Erythroblast (primary cell): ENCODE results near the gene MT1G.

Experiments
- DNase-seq, 2 experiments: peaks; one replicate each; lab custom pipeline; 2025; lab: John Stamatoyannopoulos, UW
- GATA1 ChIP-seq: IDR thresholded peaks from 2 replicates; pipeline ENCODE4 v1.6.1; 2011; ENCODE audit warnings: low read depth, mild to moderate bottlenecking, control low read depth, low read length, moderate library complexity
- POLR2A ChIP-seq: IDR thresholded peaks from 2 replicates; pipeline ENCODE4 v1.6.1; 2011; ENCODE audit warnings: mild to moderate bottlenecking, low read length

Gene MT1G

GRCh38 chr16:56697456-56698155 is 29.7 kb upstream of the MT1G start:
- no peak for DNase-seq
- TF ChIP-seq GATA1 = no peak
- no peak for TF ChIP-seq POLR2A

- DNase-seq = no peak
- no peak for TF ChIP-seq GATA1
- no peak for TF ChIP-seq POLR2A
Measured at GRCh38 chr16:56695246-56695645, 27.4 kb upstream of the MT1G start.

DNA sequence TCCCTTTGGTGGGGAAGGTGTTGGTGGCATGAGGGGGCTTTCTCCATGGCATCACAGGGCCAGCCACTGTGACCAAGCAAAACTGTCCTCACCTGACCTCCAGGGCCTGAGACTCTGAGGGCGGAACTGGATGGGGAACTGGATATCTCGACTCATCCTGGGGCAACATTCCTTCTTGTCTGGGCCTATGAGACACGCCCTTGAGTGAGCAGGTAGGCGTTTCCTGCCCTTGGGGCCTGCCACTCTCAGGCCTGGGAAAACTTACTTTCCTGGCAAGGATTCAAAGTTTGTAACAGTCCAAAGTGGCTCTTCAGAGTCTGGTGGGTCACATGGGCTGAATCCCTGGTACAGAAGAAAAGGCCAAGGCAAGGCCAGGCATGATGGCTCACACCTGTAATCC is 24.0 kb upstream of the MT1G start:
- no peak for TF ChIP-seq GATA1
- TF ChIP-seq POLR2A = no peak
- no peak for DNase-seq

GRCh38 chr16:56690420-56691122 is 22.7 kb upstream of the MT1G start:
- DNase-seq = no peak
- no peak for TF ChIP-seq POLR2A
- TF ChIP-seq GATA1 = no peak

GRCh38 chr16:56689171-56689570 is 21.3 kb upstream of the MT1G start:
- DNase-seq = no peak
- no peak for TF ChIP-seq GATA1
- TF ChIP-seq POLR2A = no peak

GRCh38 chr16:56688762-56689161 is 20.9 kb upstream of the MT1G start:
- DNase-seq = no peak
- no peak for TF ChIP-seq GATA1
- no peak for TF ChIP-seq POLR2A

DNA sequence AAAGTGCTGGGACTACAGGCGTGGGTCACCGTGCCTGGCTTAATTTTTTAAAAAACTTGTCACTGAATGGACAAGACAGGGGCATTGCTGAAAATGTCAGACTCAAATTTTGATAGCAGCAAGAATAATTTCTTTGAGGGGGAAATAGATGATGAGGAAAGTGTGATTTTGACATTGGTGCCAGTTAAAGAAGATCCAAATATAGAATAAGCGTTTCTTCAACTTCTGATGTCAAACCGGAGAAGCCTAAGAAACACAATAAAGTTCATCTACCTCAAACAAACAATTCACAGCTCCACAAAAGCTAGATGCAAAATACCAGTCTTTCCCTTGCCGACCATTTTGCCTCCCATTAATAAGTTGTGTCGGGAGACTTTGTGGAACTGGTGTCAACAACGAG is 18.9 kb upstream of the MT1G start:
- DNase-seq = no peak
- TF ChIP-seq GATA1 = no peak
- no peak for TF ChIP-seq POLR2A

GRCh38 chr16:56684926-56685590 is 17.2 kb upstream of the MT1G start:
- TF ChIP-seq POLR2A (no peak), GATA1 (no peak)
- no peak for DNase-seq

- TF ChIP-seq POLR2A (no peak), GATA1 (no peak)
- DNase-seq = no peak
Measured at GRCh38 chr16:56684256-56684925, 16.5 kb upstream of the MT1G start.

DNA sequence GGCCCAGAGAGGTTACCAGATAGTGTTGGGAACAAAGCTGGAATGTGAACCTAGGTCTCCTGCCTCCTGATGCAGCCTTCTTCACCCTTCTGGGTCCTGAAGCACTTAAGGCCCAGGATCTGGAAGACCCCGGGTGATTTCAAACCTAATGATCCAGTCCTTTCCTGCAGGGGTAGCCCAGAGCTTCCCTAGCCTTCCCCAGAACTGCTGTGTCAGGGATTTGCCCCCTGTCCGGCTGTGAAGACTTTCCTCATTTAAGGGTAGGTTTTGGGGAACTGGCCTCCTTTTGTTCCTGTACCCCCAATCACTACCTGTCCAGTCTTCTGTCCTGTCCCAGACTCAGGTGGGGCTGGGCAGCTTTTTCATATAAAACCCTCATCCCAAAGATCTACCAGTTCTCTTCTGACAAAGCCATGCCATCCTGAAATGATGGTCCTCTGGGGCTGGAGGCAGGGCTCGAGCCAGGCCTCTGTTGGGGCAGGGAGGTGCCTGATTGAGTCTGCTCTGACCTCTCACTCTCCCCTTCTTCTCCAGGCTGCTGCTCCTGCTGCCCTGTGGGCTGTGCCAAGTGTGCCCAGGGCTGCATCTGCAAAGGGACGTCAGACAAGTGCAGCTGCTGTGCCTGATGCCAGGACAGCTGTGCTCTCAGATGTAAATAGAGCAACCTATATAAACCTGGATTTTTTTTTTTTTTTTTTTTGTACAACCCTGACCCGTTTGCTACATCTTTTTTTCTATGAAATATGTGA is 15.7 kb upstream of the MT1G start:
- no peak for DNase-seq
- TF ChIP-seq GATA1 (no peak), POLR2A (no peak)

DNA sequence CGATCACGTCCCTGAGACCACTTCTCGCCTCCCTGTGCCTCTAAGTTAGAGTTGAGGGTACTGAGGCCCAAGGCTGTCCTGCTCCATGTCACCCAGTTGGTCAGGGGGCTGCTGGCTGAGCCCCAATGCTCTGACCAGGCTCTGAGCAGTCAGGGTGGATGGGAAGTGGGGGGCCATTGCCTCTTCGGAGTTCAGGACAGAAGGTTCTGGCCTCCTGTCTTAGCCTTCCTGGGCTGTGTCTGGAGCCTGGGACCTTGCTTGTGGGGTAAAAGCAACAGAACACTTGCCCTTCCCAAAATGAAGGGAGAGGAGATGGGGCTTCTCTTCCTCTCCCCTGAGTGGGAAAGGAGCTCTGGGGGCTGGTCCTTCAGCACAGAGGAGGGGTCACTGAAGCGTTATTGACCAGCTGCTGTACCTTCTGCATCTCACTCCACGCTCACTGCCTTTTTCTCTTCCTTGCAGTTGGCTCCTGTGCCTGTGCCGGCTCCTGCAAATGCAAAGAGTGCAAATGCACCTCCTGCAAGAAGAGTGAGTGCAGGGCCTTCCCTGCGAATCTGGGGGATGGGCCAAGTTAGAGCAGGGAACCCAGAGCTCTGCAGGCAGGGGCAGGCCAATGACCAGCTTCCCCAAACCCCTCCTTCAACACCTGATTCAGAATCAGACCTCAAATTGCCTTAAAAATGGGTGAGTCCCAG is 15.0 kb upstream of the MT1G start:
- DNase-seq = no peak

GRCh38 chr16:56681939-56682702 is 14.3 kb upstream of the MT1G start, which contains the start of gene MT1X:
TSS of gene MT1X (plus strand) at chr16:56682470. CDS start at chr16:56682541, 71 bp downstream.
- DNase-seq = peak; percentile 88 to 89
- no peak for TF ChIP-seq GATA1
- peak; percentile 48 for TF ChIP-seq POLR2A

More for the DNA sequence above, 15.0 kb upstream of the MT1G start:
- TF ChIP-seq POLR2A = no peak
- TF ChIP-seq GATA1 = no peak

DNA sequence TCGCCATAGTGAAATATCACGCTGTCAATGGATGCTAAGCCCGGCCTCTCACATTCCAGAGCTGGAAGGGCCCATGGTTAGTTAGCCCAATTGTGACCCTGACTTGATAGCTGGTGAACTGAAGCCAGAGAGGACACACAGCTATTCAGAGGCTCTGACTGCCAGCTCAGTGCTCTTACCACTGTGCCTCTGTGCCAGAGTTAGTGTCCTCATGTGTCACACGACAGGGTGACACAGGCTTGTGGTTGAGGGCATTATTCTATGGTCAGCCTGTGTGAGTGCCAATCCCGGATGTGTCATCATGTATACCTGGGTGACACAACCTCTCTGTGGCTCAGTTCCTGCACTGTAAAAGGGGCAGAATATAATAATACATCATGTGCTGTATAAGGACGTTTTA is 12.0 kb upstream of the MT1G start:
- TF ChIP-seq GATA1 (no peak), POLR2A (no peak)
- no peak for DNase-seq
